Keratinocyte (primary cell): Measurements from ENCODE around the gene ENTPD2. TPM values are rescaled to one million over a fixed set of nuclear protein-coding genes. Genes with fewer than 3 reads are reported as not detected.

Experiments used
- DNase-seq: peaks from one replicate; pipeline ENCODE4 v3.0.0-alpha.2; 2011; ENCODE audit warnings: low read depth, missing footprints, low spot score
- FAIRE-seq: peaks from 2 replicates; lab custom pipeline; 2011; peaks lifted over from hg19 to GRCh38; lab: Jason Lieb, UNC
- H2AFZ ChIP-seq: 2 replicates; pipeline ENCODE4 v1.6.0; 2012; ENCODE audit warnings: low read length, control low read depth, inconsistent platforms; ENCODE audit not compliant: control insufficient read depth
- H3K27ac ChIP-seq: 2 replicates; pipeline ENCODE4 v1.5.1; 2011; ENCODE audit warnings: low read length; ENCODE audit not compliant: control insufficient read depth, insufficient read depth
- H3K27me3 ChIP-seq: 3 replicates; pipeline ENCODE4 v1.6.0; 2011; ENCODE audit warnings: low read length; ENCODE audit not compliant: control insufficient read depth, insufficient read depth; ENCODE audit errors: extremely low read depth
- H3K36me3 ChIP-seq, 2 experiments: 2 replicates in 1 of 2; 3 replicates in 1 of 2; pipeline ENCODE4 v1.5.1; 2011; ENCODE audit warnings: low read length in 2 of 2, mild to moderate bottlenecking in 1 of 2; ENCODE audit not compliant: control insufficient read depth in 2 of 2, insufficient read depth in 2 of 2; ENCODE audit errors: extremely low read depth in 1 of 2
- H3K4me1 ChIP-seq: 3 replicates; pipeline ENCODE4 v1.5.1; 2011; ENCODE audit warnings: low read length; ENCODE audit not compliant: control insufficient read depth, insufficient read depth; ENCODE audit errors: extremely low read depth
- H3K4me2 ChIP-seq: 3 replicates; pipeline ENCODE4 v1.6.0; 2011; ENCODE audit warnings: low read depth, low read length; ENCODE audit not compliant: control insufficient read depth, insufficient read depth; ENCODE audit errors: extremely low read depth
- H3K4me3 ChIP-seq, 3 experiments: fragments of 200-600 bp in 1 of 3; sonication (generic) in 1 of 3; 2 replicates in 2 of 3; 3 replicates in 1 of 3; pipeline ENCODE4 v1.5.1; 2011 to 2016; ENCODE audit warnings: low read length in 3 of 3, mild to moderate bottlenecking in 3 of 3, control low read depth in 2 of 3, inconsistent platforms in 1 of 3, low read depth in 1 of 3, mixed read lengths in 1 of 3, mixed run types in 1 of 3, moderate library complexity in 1 of 3; ENCODE audit not compliant: control insufficient read depth in 2 of 3, insufficient read depth in 2 of 3; ENCODE audit errors: extremely low read depth in 1 of 3
- H3K79me2 ChIP-seq: 2 replicates; pipeline ENCODE4 v1.6.0; 2012; ENCODE audit warnings: low read length; ENCODE audit not compliant: control insufficient read depth, insufficient read depth
- H3K9ac ChIP-seq: 3 replicates; pipeline ENCODE4 v1.6.0; 2011; ENCODE audit warnings: low read length; ENCODE audit not compliant: control insufficient read depth, insufficient read depth; ENCODE audit errors: extremely low read depth
- H3K9me1 ChIP-seq: 3 replicates; pipeline ENCODE4 v1.6.0; 2011; ENCODE audit warnings: low read length; ENCODE audit not compliant: control insufficient read depth, insufficient read depth; ENCODE audit errors: extremely low read depth
- H3K9me3 ChIP-seq: 2 replicates; pipeline ENCODE4 v1.5.1; 2012; ENCODE audit warnings: low read depth, low read length; ENCODE audit not compliant: control insufficient read depth
- H4K20me1 ChIP-seq: 3 replicates; pipeline ENCODE4 v1.6.0; 2011; ENCODE audit warnings: low read length; ENCODE audit not compliant: control insufficient read depth, insufficient read depth; ENCODE audit errors: extremely low read depth
- CTCF ChIP-seq, 3 experiments: IDR thresholded peaks in 1 of 3; conservative IDR thresholded peaks in 1 of 3; optimal IDR thresholded peaks in 1 of 3; 2 replicates in 2 of 3; 3 replicates in 1 of 3; pipeline versions ENCODE3 to v1.5.1; 2011; ENCODE audit warnings: low read length in 3 of 3, mild to moderate bottlenecking in 3 of 3, moderate library complexity in 2 of 3, control low read depth in 1 of 3, inconsistent platforms in 1 of 3; ENCODE audit not compliant: insufficient read depth in 2 of 3; ENCODE audit errors: extremely low read depth in 1 of 3
- EZH2 ChIP-seq: IDR thresholded peaks from one replicate; pipeline ENCODE4 v1.6.1; 2012; ENCODE audit warnings: inconsistent platforms, mild to moderate bottlenecking, low read length, moderate library complexity
- dilution Hi-C: fragments of 300-500 bp; cut with MboI; formaldehyde crosslinking; loops from one replicate; pipeline ENCODE4 v1.7.0; 2020; ENCODE audit warnings: low sequenced_read_pairs; ENCODE audit not compliant: extremely low pct_ligation_motif_present
- polyA plus RNA-seq, 5 experiments: library from polyadenylated mRNA; depleted of rRNA in 3 of 5; stranded (reverse) in 3 of 5; stranded (forward) in 1 of 5; unstranded in 1 of 5; fragments of >200 nt; gene quantifications; 1 replicate in 1 of 5; 2 replicates in 3 of 5; 3 replicates in 1 of 5; pipeline versions ENCODE4 v1.2.1 to v1.2.3, GENCODE V29; 2011 to 2012; ENCODE audit warnings: missing spikeins in 2 of 5, low read depth in 1 of 5, low replicate concordance in 1 of 5

Gene ENTPD2
- polyA plus RNA-seq, 1 donor (not counting 4 experiments of a cell fraction or from before 2014, with no cell fraction given) = 0.52 TPM

- FAIRE-seq (no peak), DNase-seq (no peak)
- no peaks in the 10 kb centered on the region for H3K79me2 ChIP-seq
- H3K4me2 ChIP-seq = no peak overlapping the region
- no peak overlapping the region for H2AFZ ChIP-seq
- no peaks in the 10 kb centered on the region for H4K20me1 ChIP-seq
- peaks cover 15% of the 10 kb centered on the region for H3K27me3 ChIP-seq
- H3K9me3 ChIP-seq = no peaks in the 10 kb centered on the region
- no peaks in the 10 kb centered on the region for H3K36me3 ChIP-seq
- TF ChIP-seq EZH2 (no peak), CTCF (optimal IDR thresholded peaks at IDR 0.05 in 1 of 3, IDR thresholded peaks at IDR 0.05 in 1 of 3, conservative IDR thresholded peaks at IDR 0.05 in 1 of 3; ENCODE audit: extremely low read depth in 1 of 3, insufficient read depth in 2 of 3, low read length in 3 of 3) (no peak)
- H3K9ac ChIP-seq = no peak overlapping the region
- dilution Hi-C loops = no loop called here
- no peak overlapping the region for H3K4me3 ChIP-seq
- H3K9me1 ChIP-seq = no peaks in the 10 kb centered on the region
- H3K4me1 ChIP-seq = peaks cover 3% of the 10 kb centered on the region
- no peak overlapping the region for H3K27ac ChIP-seq
Observed at GRCh38 chr9:137023583-137023991, 30.3 kb downstream of the ENTPD2 start.

GRCh38 chr9:137023157-137023556, 30.7 kb downstream of the ENTPD2 start:
- Histone ChIP-seq H3K9me1 (no peaks in the 10 kb centered on the region), H3K27ac (no peak overlapping the region), H3K9me3 (no peaks in the 10 kb centered on the region), H2AFZ (no peak overlapping the region), H3K27me3 (peaks cover 15% of the 10 kb centered on the region), H3K79me2 (no peaks in the 10 kb centered on the region), H4K20me1 (no peaks in the 10 kb centered on the region), H3K9ac (no peak overlapping the region), H3K4me2 (no peak overlapping the region), H3K4me1 (no peaks in the 10 kb centered on the region), H3K4me3 (no peak overlapping the region), H3K36me3 (no peaks in the 10 kb centered on the region)
- TF ChIP-seq CTCF (optimal IDR thresholded peaks at IDR 0.05 in 1 of 3, IDR thresholded peaks at IDR 0.05 in 1 of 3, conservative IDR thresholded peaks at IDR 0.05 in 1 of 3; ENCODE audit: extremely low read depth in 1 of 3, insufficient read depth in 2 of 3, low read length in 3 of 3) (no peak), EZH2 (no peak)
- dilution Hi-C loops = no loop called here
- no peak for DNase-seq
- no peak for FAIRE-seq
